Measurements from ENCODE around the gene AGBL4. TPM values are rescaled to one million over a fixed set of nuclear protein-coding genes. Genes with fewer than 3 reads are reported as not detected.

The AGBL4 gene
- total and polyA plus RNA-seq, 7 experiments from 2014 or later: 0.27 TPM; not detected in 6

- ChIA-PET CTCF (no interaction called here), POLR2A (no interaction called here)
- Mint-ChIP-seq H3K27ac (no peak overlapping the region), H3K9me3 (no peaks in the 10 kb centered on the region), H3K4me1 (no peaks in the 10 kb centered on the region), H3K27me3 (peaks cover 14 to 26% (median 20%) of the 10 kb centered on the region in 5 donors), H3K4me3 (no peak overlapping the region), H3K36me3 (no peaks in the 10 kb centered on the region)
- no peaks in the 10 kb centered on the region for H3K9me3 ChIP-seq (ENCODE audit: control insufficient read depth in 2 of 3, low read length in 3 of 3)
- intact Hi-C loops (cut with micrococcal nuclease): no loop called here
- no peak overlapping the region for H3K4me3 ChIP-seq (ENCODE audit: low read length)
- no peak for DNase-seq
- H3K27ac ChIP-seq (ENCODE audit: low read depth, low read length): no peak overlapping the region
- no peak for ATAC-seq
- H3K27me3 ChIP-seq (ENCODE audit: control insufficient read depth in 2 of 2, insufficient read depth in 2 of 2, low read length in 2 of 2): no peaks in the 10 kb centered on the region
- H3K4me1 ChIP-seq (ENCODE audit: control insufficient read depth in 2 of 2, insufficient read depth in 2 of 2, low read length in 2 of 2): no peaks in the 10 kb centered on the region
- no peaks in the 10 kb centered on the region for H3K36me3 ChIP-seq (ENCODE audit: control insufficient read depth in 2 of 3, insufficient read depth in 3 of 3, low read length in 3 of 3)
Observed at GRCh38 chr1:48665708-48666407, 1357.9 kb downstream of the AGBL4 start.

GRCh38 chr1:48661726-48662463 lies 1361.9 kb downstream of the AGBL4 start:
- Histone ChIP-seq H3K4me3 (ENCODE audit: low read length) (no peak overlapping the region), H3K36me3 (ENCODE audit: control insufficient read depth in 2 of 3, insufficient read depth in 3 of 3, low read length in 3 of 3) (no peaks in the 10 kb centered on the region), H3K9me3 (ENCODE audit: control insufficient read depth in 2 of 3, low read length in 3 of 3) (no peaks in the 10 kb centered on the region), H3K4me1 (ENCODE audit: control insufficient read depth in 2 of 2, insufficient read depth in 2 of 2, low read length in 2 of 2) (no peaks in the 10 kb centered on the region), H3K27ac (ENCODE audit: low read depth, low read length) (no peak overlapping the region), H3K27me3 (ENCODE audit: control insufficient read depth in 2 of 2, insufficient read depth in 2 of 2, low read length in 2 of 2) (no peaks in the 10 kb centered on the region)
- H3K36me3 Mint-ChIP-seq: no peaks in the 10 kb centered on the region
- POLR2A ChIA-PET: no interaction called here
- intact Hi-C loops (cut with micrococcal nuclease): no loop called here
- no peak overlapping the region for H3K4me3 Mint-ChIP-seq
- CTCF ChIA-PET: no interaction called here
- DNase-seq (no peak), ATAC-seq (peak; percentile 58)
- H3K27me3 Mint-ChIP-seq: peaks cover 0 to 16% (median 13%) of the 10 kb centered on the region in 5 donors
- no peak overlapping the region for H3K27ac Mint-ChIP-seq
- peaks cover 0 to 2% (median 0%) of the 10 kb centered on the region in 7 donors for H3K4me1 Mint-ChIP-seq
- peaks cover 0 to 2% (median 0%) of the 10 kb centered on the region in 11 donors for H3K9me3 Mint-ChIP-seq

- ChIA-PET CTCF (no interaction called here), POLR2A (no interaction called here)
- peaks cover 0 to 2% (median 0%) of the 10 kb centered on the region in 7 donors for H3K4me1 Mint-ChIP-seq
- no peaks in the 10 kb centered on the region for H3K36me3 Mint-ChIP-seq
- H3K36me3 ChIP-seq (ENCODE audit: control insufficient read depth in 2 of 3, insufficient read depth in 3 of 3, low read length in 3 of 3): no peaks in the 10 kb centered on the region
- no peaks in the 10 kb centered on the region for H3K9me3 ChIP-seq (ENCODE audit: control insufficient read depth in 2 of 3, low read length in 3 of 3)
- no peaks in the 10 kb centered on the region for H3K27me3 ChIP-seq (ENCODE audit: control insufficient read depth in 2 of 2, insufficient read depth in 2 of 2, low read length in 2 of 2)
- H3K27ac Mint-ChIP-seq: no peak overlapping the region
- no peak overlapping the region for H3K27ac ChIP-seq (ENCODE audit: low read depth, low read length)
- intact Hi-C loops (cut with micrococcal nuclease): no loop called here
- DNase-seq (no peak), ATAC-seq (no peak)
- peaks cover 0 to 2% (median 0%) of the 10 kb centered on the region in 11 donors for H3K9me3 Mint-ChIP-seq
- H3K4me3 ChIP-seq (ENCODE audit: low read length): no peak overlapping the region
- H3K27me3 Mint-ChIP-seq: peaks cover 6 to 20% (median 14%) of the 10 kb centered on the region in 5 donors
- H3K4me1 ChIP-seq (ENCODE audit: control insufficient read depth in 2 of 2, insufficient read depth in 2 of 2, low read length in 2 of 2): no peaks in the 10 kb centered on the region
- no peak overlapping the region for H3K4me3 Mint-ChIP-seq
Observed at GRCh38 chr1:48659801-48660200, 1364.0 kb downstream of the AGBL4 start.

DNA sequence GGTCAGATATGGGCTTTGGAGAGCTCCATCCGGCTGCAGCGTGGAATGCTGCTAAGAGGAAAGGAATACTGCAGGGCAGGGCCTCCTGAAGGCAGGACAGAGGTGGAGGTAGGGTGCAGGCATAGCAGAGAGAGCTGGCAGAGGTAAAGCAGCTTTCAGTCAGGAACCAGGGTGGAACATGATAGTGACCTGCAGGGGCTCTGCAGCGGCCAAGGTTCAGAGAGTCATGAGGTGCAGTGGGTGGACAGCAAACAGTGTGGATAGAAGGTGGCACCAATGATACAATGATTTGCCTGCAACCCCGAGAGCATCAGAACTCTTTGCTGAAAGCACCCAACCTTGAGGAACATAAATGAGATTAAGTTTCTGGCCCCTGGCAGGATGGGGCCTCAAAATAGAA lies 1366.3 kb downstream of the AGBL4 start:
- H3K27me3 Mint-ChIP-seq: peaks cover 1 to 17% (median 14%) of the 10 kb centered on the region in 5 donors
- no peak for ATAC-seq
- peaks cover 0 to 2% (median 0%) of the 10 kb centered on the region in 7 donors for H3K4me1 Mint-ChIP-seq
- POLR2A ChIA-PET: no interaction called here
- no peak overlapping the region for H3K4me3 Mint-ChIP-seq
- CTCF ChIA-PET: no interaction called here
- no peaks in the 10 kb centered on the region for H3K36me3 Mint-ChIP-seq
- no peak overlapping the region for H3K4me3 ChIP-seq (ENCODE audit: low read length)
- intact Hi-C loops (cut with micrococcal nuclease): no loop called here
- H3K36me3 ChIP-seq (ENCODE audit: control insufficient read depth in 2 of 3, insufficient read depth in 3 of 3, low read length in 3 of 3): no peaks in the 10 kb centered on the region
- no peak overlapping the region for H3K27ac Mint-ChIP-seq
- no peaks in the 10 kb centered on the region for H3K9me3 ChIP-seq (ENCODE audit: control insufficient read depth in 2 of 3, low read length in 3 of 3)
- no peaks in the 10 kb centered on the region for H3K4me1 ChIP-seq (ENCODE audit: control insufficient read depth in 2 of 2, insufficient read depth in 2 of 2, low read length in 2 of 2)
- H3K27ac ChIP-seq (ENCODE audit: low read depth, low read length): no peak overlapping the region
- no peaks in the 10 kb centered on the region for H3K27me3 ChIP-seq (ENCODE audit: control insufficient read depth in 2 of 2, insufficient read depth in 2 of 2, low read length in 2 of 2)
- H3K9me3 Mint-ChIP-seq: peaks cover 0 to 2% (median 0%) of the 10 kb centered on the region in 11 donors
- no peak for DNase-seq

DNA sequence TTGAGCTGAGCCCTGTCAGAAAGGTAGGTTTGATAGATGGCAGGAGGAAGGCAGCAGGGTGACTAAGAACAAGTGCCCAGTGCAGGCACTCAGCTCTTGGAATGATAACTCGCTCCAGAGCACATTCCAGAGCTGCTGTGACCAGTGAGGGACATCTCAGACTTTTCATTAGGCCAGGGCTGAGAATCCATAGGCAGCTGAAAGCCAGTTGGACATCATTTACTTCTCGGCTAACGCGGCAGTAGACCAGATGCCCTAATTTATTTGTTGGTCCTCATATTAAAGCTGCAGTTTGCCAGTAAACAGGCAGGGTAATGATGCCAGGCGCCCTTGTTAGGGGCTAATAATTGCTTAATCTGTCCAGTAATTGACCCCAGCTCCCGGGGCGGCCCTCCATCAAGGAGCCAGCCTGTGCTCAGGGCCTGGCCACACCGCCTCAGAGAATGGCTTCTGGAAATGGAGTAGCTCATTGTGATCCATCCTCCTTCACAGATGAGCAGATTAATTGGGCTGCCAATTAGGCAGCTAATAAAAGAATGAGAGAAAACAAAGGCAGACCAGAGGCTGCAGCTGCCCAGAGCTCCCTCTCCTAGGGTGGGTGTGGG lies 1369.0 kb downstream of the AGBL4 start:
- peaks cover 0 to 2% (median 0%) of the 10 kb centered on the region in 11 donors for H3K9me3 Mint-ChIP-seq

DNA sequence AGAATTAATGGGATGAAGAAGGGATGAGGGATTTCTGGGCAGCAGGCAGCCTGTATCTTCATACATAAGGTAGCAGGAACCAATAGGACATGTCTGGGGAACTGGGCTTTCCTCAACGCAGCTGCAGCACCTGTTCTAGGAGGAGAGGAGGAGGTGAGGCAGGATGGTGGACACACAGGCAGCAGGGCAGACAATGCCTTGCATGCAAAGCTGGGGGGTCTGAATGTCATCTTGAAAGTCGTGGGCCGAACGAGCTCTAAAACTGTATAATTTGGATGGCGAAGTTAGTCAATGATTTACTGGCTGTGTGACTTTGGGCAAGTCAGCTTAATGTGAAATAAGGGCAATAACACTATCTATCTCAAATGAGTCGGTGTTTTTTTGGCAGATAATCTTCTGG lies 1371.4 kb downstream of the AGBL4 start:
- no peak overlapping the region for H3K4me3 Mint-ChIP-seq
- no peaks in the 10 kb centered on the region for H3K9me3 Mint-ChIP-seq
- H3K36me3 Mint-ChIP-seq: no peaks in the 10 kb centered on the region
- no peak overlapping the region for H3K27ac Mint-ChIP-seq
- H3K4me3 ChIP-seq (ENCODE audit: low read length): no peak overlapping the region
- ATAC-seq: no peak
- intact Hi-C loops (cut with micrococcal nuclease): no loop called here
- H3K4me1 ChIP-seq (ENCODE audit: control insufficient read depth in 2 of 2, insufficient read depth in 2 of 2, low read length in 2 of 2): no peaks in the 10 kb centered on the region
- no peaks in the 10 kb centered on the region for H3K27me3 ChIP-seq (ENCODE audit: control insufficient read depth in 2 of 2, insufficient read depth in 2 of 2, low read length in 2 of 2)
- DNase-seq: no peak
- no peak overlapping the region for H3K27ac ChIP-seq (ENCODE audit: low read depth, low read length)
- H3K36me3 ChIP-seq (ENCODE audit: control insufficient read depth in 2 of 3, insufficient read depth in 3 of 3, low read length in 3 of 3): no peaks in the 10 kb centered on the region
- H3K27me3 Mint-ChIP-seq: peaks cover 0 to 24% (median 5%) of the 10 kb centered on the region in 5 donors
- POLR2A ChIA-PET: no interaction called here
- CTCF ChIA-PET: no interaction called here
- no peaks in the 10 kb centered on the region for H3K4me1 Mint-ChIP-seq
- no peaks in the 10 kb centered on the region for H3K9me3 ChIP-seq (ENCODE audit: control insufficient read depth in 2 of 3, low read length in 3 of 3)

More for the DNA sequence above, 1369.0 kb downstream of the AGBL4 start:
- H3K27me3 Mint-ChIP-seq: peaks cover 0 to 24% (median 5%) of the 10 kb centered on the region in 5 donors
- H3K4me3 Mint-ChIP-seq: no peak overlapping the region
- H3K4me1 ChIP-seq (ENCODE audit: control insufficient read depth in 2 of 2, insufficient read depth in 2 of 2, low read length in 2 of 2): no peaks in the 10 kb centered on the region
- H3K36me3 ChIP-seq (ENCODE audit: control insufficient read depth in 2 of 3, insufficient read depth in 3 of 3, low read length in 3 of 3): no peaks in the 10 kb centered on the region
- no peaks in the 10 kb centered on the region for H3K9me3 ChIP-seq (ENCODE audit: control insufficient read depth in 2 of 3, low read length in 3 of 3)
- H3K27me3 ChIP-seq (ENCODE audit: control insufficient read depth in 2 of 2, insufficient read depth in 2 of 2, low read length in 2 of 2): no peaks in the 10 kb centered on the region
- H3K27ac Mint-ChIP-seq: no peak overlapping the region
- ChIA-PET POLR2A (interaction anchor here (0.6 kb wide), 1 partner anchor 229 kb away, joined by 3 read pairs; no protein-coding TSS in a partner anchor), CTCF (no interaction called here)
- H3K36me3 Mint-ChIP-seq: no peaks in the 10 kb centered on the region
- no peak overlapping the region for H3K27ac ChIP-seq (ENCODE audit: low read depth, low read length)
- ATAC-seq (no peak), DNase-seq (no peak)
- intact Hi-C loops (cut with micrococcal nuclease): no loop called here
- H3K4me3 ChIP-seq (ENCODE audit: low read length): no peak overlapping the region
- peaks cover 0 to 2% (median 0%) of the 10 kb centered on the region in 7 donors for H3K4me1 Mint-ChIP-seq

Measured in naive thymus-derived CD4-positive, alpha-beta T cell (primary cell).